OCI-LY1 (cell line): ENCODE data around the gene TMEM203.

Experiments
- H2AFZ ChIP-seq: fragments of 200-600 bp; sonication (generic), shearing (Covaris generic); 2 replicates; pipeline ENCODE4 v1.6.0; 2014; ENCODE audit warnings: antibody characterized with exemption, mild to moderate bottlenecking, low read length
- H3F3A ChIP-seq: fragments of 200-600 bp; sonication (generic), shearing (Covaris generic); 2 replicates; pipeline ENCODE4 v1.6.0; 2014; ENCODE audit warnings: mild to moderate bottlenecking, antibody characterized with exemption, low read length, moderate library complexity; ENCODE audit not compliant: insufficient read depth
- H3K27ac ChIP-seq: fragments of 200-600 bp; sonication (generic); 2 replicates; pipeline ENCODE4 v1.5.1; 2014; ENCODE audit warnings: low read length, mixed run types, mild to moderate bottlenecking, low read depth; ENCODE audit not compliant: poor library complexity, severe bottlenecking
- H3K27me3 ChIP-seq: fragments of 200-600 bp; sonication (generic); 2 replicates; pipeline ENCODE4 v1.6.0; 2014; ENCODE audit warnings: antibody characterized with exemption, mild to moderate bottlenecking, low read length, moderate library complexity; ENCODE audit not compliant: insufficient read depth
- H3K36me3 ChIP-seq: fragments of 200-600 bp; sonication (generic); 2 replicates; pipeline ENCODE4 v1.6.1; 2014; ENCODE audit warnings: mild to moderate bottlenecking, antibody characterized with exemption, low read length, moderate library complexity, mixed read lengths; ENCODE audit not compliant: insufficient read depth
- H3K4me1 ChIP-seq: fragments of 200-600 bp; sonication (generic); 2 replicates; pipeline ENCODE4 v1.5.1; 2014; ENCODE audit warnings: mild to moderate bottlenecking, low read length, moderate library complexity; ENCODE audit not compliant: insufficient read depth, severe bottlenecking
- H3K4me2 ChIP-seq: fragments of 200-600 bp; sonication (generic), shearing (Covaris generic); 2 replicates; pipeline ENCODE4 v1.6.1; 2014; ENCODE audit warnings: low read length
- H3K4me3 ChIP-seq: fragments of 200-600 bp; sonication (generic); 2 replicates; pipeline ENCODE4 v1.5.1; 2014; ENCODE audit warnings: low read length, low read depth, mild to moderate bottlenecking, mixed read lengths; ENCODE audit not compliant: poor library complexity, severe bottlenecking
- H3K79me2 ChIP-seq: fragments of 200-600 bp; shearing (Covaris generic); 2 replicates; pipeline ENCODE4 v1.6.1; 2016; ENCODE audit warnings: mixed run types, low read length, mixed read lengths; ENCODE audit not compliant: insufficient read depth
- H3K9ac ChIP-seq: fragments of 200-600 bp; sonication (generic), shearing (Covaris generic); 2 replicates; pipeline ENCODE4 v1.6.1; 2014; ENCODE audit warnings: mild to moderate bottlenecking, low read length, mixed read lengths
- H3K9me2 ChIP-seq: fragments of 200-600 bp; sonication (generic), shearing (Covaris generic); 2 replicates; pipeline ENCODE4 v1.6.1; 2014; ENCODE audit warnings: low read depth, mild to moderate bottlenecking, low read length, mixed read lengths
- H3K9me3 ChIP-seq: fragments of 200-600 bp; shearing (Covaris generic); 2 replicates; pipeline ENCODE4 v1.6.1; 2014; ENCODE audit warnings: low read length, mixed read lengths
- H4K20me1 ChIP-seq: fragments of 200-600 bp; sonication (generic), shearing (Covaris generic); 2 replicates; pipeline ENCODE4 v1.6.0; 2016; ENCODE audit warnings: mild to moderate bottlenecking, low read length; ENCODE audit not compliant: insufficient read depth
- EZH2 ChIP-seq: fragments of 200-600 bp; sonication (generic), shearing (Covaris generic); IDR thresholded peaks from 2 replicates; pipeline ENCODE4 v1.8.0; 2017; ENCODE audit warnings: borderline replicate concordance, mixed run types, mild to moderate bottlenecking, antibody characterized with exemption, low read length, moderate library complexity, mixed read lengths
- TF ChIP-seq, protein P1 (sequence below): fragments of 200-600 bp; sonication (generic), shearing (Covaris generic); IDR thresholded peaks from 2 replicates; pipeline ENCODE4 v1.5.1; 2017; ENCODE audit warnings: mild to moderate bottlenecking, antibody characterized with exemption, low read length, moderate library complexity, mixed read lengths

TMEM203 gene

DNA sequence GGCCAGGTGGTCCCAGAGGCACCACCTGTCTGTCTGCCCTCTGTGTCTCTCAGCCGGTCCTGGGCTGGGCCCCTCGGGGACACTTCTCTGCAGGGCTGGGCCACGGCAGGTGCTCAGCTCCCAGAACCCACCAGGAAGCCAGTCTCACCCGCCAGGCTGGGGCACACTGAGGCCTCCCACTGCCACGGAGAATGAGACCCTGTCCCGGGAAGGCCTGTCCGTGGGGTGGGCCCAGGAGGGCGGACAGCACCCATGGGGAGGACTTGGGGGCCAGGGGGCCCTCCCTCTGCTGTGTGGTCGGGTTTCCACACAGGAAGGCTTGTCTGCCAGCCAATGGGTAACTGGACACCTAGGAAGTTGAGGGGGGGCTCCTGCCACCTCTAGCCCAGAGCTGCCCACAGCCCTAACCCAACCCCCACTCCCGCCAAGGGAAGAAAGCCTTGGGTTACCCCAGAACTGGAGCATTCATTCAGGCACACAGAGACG, 31.5 kb upstream of the TMEM203 start:
- Histone ChIP-seq H3K4me3 (no peak overlapping the region), H3K27me3 (0 out of 2 replicates have a peak, but pooled peaks cover 2% of the 10 kb centered on the region), H3K9ac (no peak overlapping the region), H2AFZ (no peak overlapping the region), H3K9me2 (no peaks in the 10 kb centered on the region), H3F3A (no peaks in the 10 kb centered on the region), H3K36me3 (peaks cover 5% of the 10 kb centered on the region), H3K27ac (no peak overlapping the region), H3K79me2 (peaks cover 3% of the 10 kb centered on the region; the same call in 1 of the 2 replicates), H3K4me1 (peaks cover 21% of the 10 kb centered on the region), H3K9me3 (no peaks in the 10 kb centered on the region), H4K20me1 (no peaks in the 10 kb centered on the region), H3K4me2 (peak overlapping the region; percentile 48)
- TF ChIP-seq, protein P1, sequence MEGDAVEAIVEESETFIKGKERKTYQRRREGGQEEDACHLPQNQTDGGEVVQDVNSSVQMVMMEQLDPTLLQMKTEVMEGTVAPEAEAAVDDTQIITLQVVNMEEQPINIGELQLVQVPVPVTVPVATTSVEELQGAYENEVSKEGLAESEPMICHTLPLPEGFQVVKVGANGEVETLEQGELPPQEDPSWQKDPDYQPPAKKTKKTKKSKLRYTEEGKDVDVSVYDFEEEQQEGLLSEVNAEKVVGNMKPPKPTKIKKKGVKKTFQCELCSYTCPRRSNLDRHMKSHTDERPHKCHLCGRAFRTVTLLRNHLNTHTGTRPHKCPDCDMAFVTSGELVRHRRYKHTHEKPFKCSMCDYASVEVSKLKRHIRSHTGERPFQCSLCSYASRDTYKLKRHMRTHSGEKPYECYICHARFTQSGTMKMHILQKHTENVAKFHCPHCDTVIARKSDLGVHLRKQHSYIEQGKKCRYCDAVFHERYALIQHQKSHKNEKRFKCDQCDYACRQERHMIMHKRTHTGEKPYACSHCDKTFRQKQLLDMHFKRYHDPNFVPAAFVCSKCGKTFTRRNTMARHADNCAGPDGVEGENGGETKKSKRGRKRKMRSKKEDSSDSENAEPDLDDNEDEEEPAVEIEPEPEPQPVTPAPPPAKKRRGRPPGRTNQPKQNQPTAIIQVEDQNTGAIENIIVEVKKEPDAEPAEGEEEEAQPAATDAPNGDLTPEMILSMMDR = no peak
- no peak for TF ChIP-seq EZH2

DNA sequence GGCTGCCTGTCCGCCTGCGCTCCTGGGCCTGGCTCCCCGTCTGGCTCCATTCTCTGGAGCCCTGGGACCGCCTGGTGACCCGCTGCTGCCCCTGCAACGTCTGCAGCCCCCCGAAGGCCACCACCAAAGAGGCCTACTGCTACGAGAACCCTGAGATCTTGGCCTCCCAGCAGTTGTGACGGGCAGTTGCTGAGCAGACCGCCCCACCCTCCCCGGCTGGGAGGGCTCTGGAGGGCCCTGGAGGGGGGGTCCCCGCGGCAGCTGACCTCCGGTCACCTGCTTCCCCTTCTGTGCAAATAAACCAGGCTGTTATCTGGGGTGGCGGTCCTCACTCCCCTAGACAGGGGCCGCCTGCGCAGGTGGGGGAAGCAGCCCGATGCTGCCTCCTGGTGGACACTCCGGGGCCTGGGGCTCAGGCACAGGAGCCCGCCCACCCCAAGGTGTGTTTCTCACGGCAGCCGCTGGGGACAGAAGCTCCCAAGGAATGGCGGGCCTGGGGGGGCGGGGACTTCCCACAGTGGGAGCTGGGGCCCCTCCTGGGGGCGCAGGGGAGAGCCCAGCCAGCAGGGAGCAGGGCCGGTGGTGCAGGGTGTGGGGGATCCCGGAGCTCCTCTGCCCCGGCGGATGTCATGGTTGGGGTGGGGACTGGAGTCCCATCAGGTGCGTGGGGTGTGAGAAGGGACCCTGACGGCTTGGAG, 30.9 kb upstream of the TMEM203 start:
- no peak overlapping the region for H2AFZ ChIP-seq
- no peaks in the 10 kb centered on the region for H3K79me2 ChIP-seq
- H4K20me1 ChIP-seq = no peaks in the 10 kb centered on the region
- H3K4me2 ChIP-seq = peak overlapping the region; percentile 48
- H3K4me1 ChIP-seq = peaks cover 19% of the 10 kb centered on the region
- TF ChIP-seq EZH2 = no peak
- TF ChIP-seq, protein P1 = peak; percentile 99
- no peaks in the 10 kb centered on the region for H3K36me3 ChIP-seq
- H3K27ac ChIP-seq = no peak overlapping the region
- no peaks in the 10 kb centered on the region for H3K9me3 ChIP-seq
- H3K9me2 ChIP-seq = no peaks in the 10 kb centered on the region
- H3K9ac ChIP-seq = no peak overlapping the region
- H3K27me3 ChIP-seq = 0 out of 2 replicates have a peak, but pooled peaks cover 2% of the 10 kb centered on the region
- H3F3A ChIP-seq = no peaks in the 10 kb centered on the region
- H3K4me3 ChIP-seq = no peak overlapping the region

DNA sequence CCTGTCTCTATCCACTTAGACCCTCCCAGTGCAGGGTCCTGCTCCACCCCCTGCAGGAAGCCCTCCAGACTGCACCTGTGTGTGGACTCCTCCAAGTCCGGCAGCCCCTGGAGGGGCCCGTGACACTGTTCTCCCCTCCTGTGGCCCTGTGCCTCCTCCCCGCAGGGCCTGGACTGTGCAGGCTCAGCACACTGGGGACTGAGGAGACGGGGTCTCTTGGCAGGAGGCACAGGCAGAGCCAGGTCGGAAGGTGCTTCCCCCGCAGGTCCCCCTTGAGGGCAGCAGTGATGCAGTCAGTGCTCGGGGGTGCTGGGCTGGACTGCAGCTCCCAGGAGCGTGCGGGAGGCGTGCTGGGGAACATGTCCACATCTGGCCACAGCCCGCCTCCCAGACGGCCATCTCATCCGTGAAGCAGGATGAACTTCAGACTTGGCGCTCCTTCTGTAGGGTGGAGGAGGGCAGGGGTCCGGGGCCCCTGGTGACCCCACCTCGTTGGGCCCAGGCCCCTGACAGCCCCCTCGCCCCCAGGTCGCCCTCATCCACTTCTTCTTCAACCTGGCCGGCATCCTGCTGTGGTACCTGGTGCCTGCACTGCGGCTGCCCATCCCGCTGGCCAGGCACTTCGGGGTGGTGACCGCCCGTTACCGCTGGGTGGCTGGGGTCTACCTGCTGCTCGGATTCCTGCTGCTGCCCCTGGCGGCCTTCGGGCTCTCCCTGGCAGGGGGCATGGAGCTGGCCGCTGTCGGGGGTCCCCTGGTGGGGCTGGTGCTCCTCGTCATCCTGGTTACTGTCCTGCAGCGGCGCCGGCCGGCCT, 30.2 kb upstream of the TMEM203 start:
- H3K9ac ChIP-seq = no peak overlapping the region
- no peak overlapping the region for H3K4me3 ChIP-seq
- TF ChIP-seq EZH2 = no peak
- TF ChIP-seq, protein P1 = peak; percentile 24; the same call in 1 of the 2 replicates
- no peak overlapping the region for H3K27ac ChIP-seq
- no peaks in the 10 kb centered on the region for H3K79me2 ChIP-seq
- no peaks in the 10 kb centered on the region for H3K36me3 ChIP-seq
- H3K9me2 ChIP-seq = no peaks in the 10 kb centered on the region
- H3K4me1 ChIP-seq = peaks cover 19% of the 10 kb centered on the region
- no peak overlapping the region; the same call in 1 of the 2 replicates for H3K4me2 ChIP-seq
- no peak overlapping the region for H2AFZ ChIP-seq
- H3F3A ChIP-seq = no peaks in the 10 kb centered on the region
- H3K9me3 ChIP-seq = no peaks in the 10 kb centered on the region
- no peaks in the 10 kb centered on the region for H4K20me1 ChIP-seq
- peaks cover 5% of the 10 kb centered on the region; the same call in 1 of the 2 replicates for H3K27me3 ChIP-seq
